Measurements from ENCODE around the gene RBL2. TPM values are rescaled to one million over a fixed set of nuclear protein-coding genes. Genes with fewer than 3 reads are reported as not detected.
"Not testable (repeated sequence)": the region's sequence is repeated elsewhere in the genome, so short reads cannot be mapped to it uniquely, and the experiment has no call there.

Gene RBL2
- polyA plus RNA-seq, 1 experiment: 37.7 TPM

GRCh38 chr16:53414381-53414780 is 19.9 kb upstream of the RBL2 start:
- Histone ChIP-seq H3K27me3 (ENCODE audit: control insufficient read depth, insufficient read depth, low read length) (no peaks in the 10 kb centered on the region), H3K36me3 (ENCODE audit: control insufficient read depth, insufficient read depth, low read length) (no peaks in the 10 kb centered on the region), H3K4me3 (ENCODE audit: low read depth, low read length) (no peak overlapping the region)
- no peak for TF ChIP-seq CTCF (IDR thresholded peaks at IDR 0.05; ENCODE audit: insufficient read depth, low read depth, low read length)
- ChIA-PET CTCF (no interaction called here), POLR2A (no interaction called here)
- no peak for DNase-seq (ENCODE audit: low read depth)

DNA sequence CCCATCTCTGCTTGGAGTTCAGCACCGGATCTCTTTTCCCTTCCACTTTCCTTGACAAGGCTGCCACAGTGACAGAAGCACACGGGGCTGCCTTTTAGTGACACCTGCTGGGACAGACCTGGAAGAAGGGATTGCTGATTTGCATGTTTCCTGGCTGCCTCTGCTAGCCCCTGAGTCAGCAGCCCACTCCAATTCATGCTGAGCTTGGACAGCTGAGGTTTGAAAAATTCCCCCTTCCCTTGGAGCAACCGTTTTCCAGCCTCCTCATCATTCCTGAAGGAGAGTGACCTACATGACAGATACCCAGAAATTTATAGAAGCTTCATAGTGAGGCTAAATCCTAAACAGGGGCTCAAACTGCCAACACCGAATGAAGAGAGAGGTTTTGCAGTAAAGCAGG is 18.8 kb upstream of the RBL2 start:
- no peak for DNase-seq (ENCODE audit: low read depth)
- H3K4me3 ChIP-seq (ENCODE audit: low read depth, low read length): no peak overlapping the region
- no peak for TF ChIP-seq CTCF (IDR thresholded peaks at IDR 0.05; ENCODE audit: insufficient read depth, low read depth, low read length)
- POLR2A ChIA-PET: no interaction called here
- no peaks in the 10 kb centered on the region for H3K27me3 ChIP-seq (ENCODE audit: control insufficient read depth, insufficient read depth, low read length)
- no peaks in the 10 kb centered on the region for H3K36me3 ChIP-seq (ENCODE audit: control insufficient read depth, insufficient read depth, low read length)
- CTCF ChIA-PET: no interaction called here

DNA sequence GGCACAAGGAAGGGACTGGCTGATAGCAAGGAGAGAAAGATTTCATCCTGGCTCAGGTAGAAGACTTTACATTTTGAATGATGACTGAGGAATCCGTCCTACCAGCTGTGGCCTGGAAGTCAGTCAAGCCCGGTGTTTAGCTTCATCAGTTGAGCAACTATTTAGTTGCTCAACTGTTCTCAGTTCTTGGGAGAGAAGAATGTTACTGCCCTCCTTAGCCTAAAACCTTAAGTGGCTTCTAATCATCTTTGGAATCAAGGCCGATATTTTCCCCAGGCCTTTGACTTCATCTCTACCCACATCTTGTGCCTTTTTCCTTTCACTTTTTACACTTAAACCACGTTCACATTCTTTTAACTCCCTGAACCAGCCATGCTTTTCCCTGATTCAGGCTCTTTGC is 17.3 kb upstream of the RBL2 start:
- CTCF ChIA-PET: no interaction called here
- no peak for DNase-seq (ENCODE audit: low read depth)
- POLR2A ChIA-PET: interaction anchor here (0.7 kb wide), 1 partner anchor 54 kb away, joined by 5 read pairs; no protein-coding TSS in a partner anchor
- H3K4me3 ChIP-seq (ENCODE audit: low read depth, low read length): no peak overlapping the region
- no peaks in the 10 kb centered on the region for H3K27me3 ChIP-seq (ENCODE audit: control insufficient read depth, insufficient read depth, low read length)
- no peaks in the 10 kb centered on the region for H3K36me3 ChIP-seq (ENCODE audit: control insufficient read depth, insufficient read depth, low read length)
- TF ChIP-seq CTCF (IDR thresholded peaks at IDR 0.05; ENCODE audit: insufficient read depth, low read depth, low read length): no peak

GRCh38 chr16:53417976-53418375 is 16.3 kb upstream of the RBL2 start:
- ChIA-PET CTCF (no interaction called here), POLR2A (interaction anchor here (0.6 kb wide), 1 partner anchor 390 kb away, joined by 3 read pairs; no protein-coding TSS in a partner anchor)
- no peaks in the 10 kb centered on the region for H3K36me3 ChIP-seq (ENCODE audit: control insufficient read depth, insufficient read depth, low read length)
- H3K4me3 ChIP-seq (ENCODE audit: low read depth, low read length): no peak overlapping the region
- TF ChIP-seq CTCF (IDR thresholded peaks at IDR 0.05; ENCODE audit: insufficient read depth, low read depth, low read length): no peak
- H3K27me3 ChIP-seq (ENCODE audit: control insufficient read depth, insufficient read depth, low read length): no peaks in the 10 kb centered on the region
- no peak for DNase-seq (ENCODE audit: low read depth)

- H3K27me3 ChIP-seq (ENCODE audit: control insufficient read depth, insufficient read depth, low read length); H3K4me3 ChIP-seq (ENCODE audit: low read depth, low read length); H3K36me3 ChIP-seq (ENCODE audit: control insufficient read depth, insufficient read depth, low read length); POLR2A ChIA-PET; CTCF ChIA-PET; DNase-seq (ENCODE audit: low read depth): not testable (repeated sequence)
These were observed 14.9 kb upstream of the RBL2 start for GRCh38 chr16:53419383-53419709.

DNA sequence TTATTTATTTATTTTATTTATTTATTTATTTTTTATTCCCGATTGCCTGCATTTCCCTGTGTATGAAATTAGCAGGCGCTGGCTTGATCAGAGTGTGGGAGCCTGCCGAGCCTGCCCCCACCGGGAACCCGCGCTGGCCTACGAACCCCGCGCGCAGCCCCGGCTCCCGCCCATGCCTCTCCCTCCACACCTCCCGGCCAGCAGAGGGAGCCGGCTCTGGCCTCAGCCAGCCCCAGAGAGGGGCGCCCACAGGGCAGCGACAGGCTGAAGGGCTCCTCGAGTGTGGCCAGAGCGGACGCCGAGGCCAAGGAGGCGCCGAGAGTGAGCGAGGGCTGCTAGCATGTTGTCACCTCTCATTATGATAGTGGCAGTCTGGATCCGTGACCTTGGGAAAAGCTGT is 13.0 kb upstream of the RBL2 start:
- ChIA-PET POLR2A (no interaction called here), CTCF (interaction anchor here (0.7 kb wide), 1 partner anchor 7 kb away, joined by 3 read pairs; no protein-coding TSS in a partner anchor)
- no peak for DNase-seq (ENCODE audit: low read depth)
- TF ChIP-seq CTCF (IDR thresholded peaks at IDR 0.05; ENCODE audit: insufficient read depth, low read depth, low read length): no peak
- no peaks in the 10 kb centered on the region for H3K36me3 ChIP-seq (ENCODE audit: control insufficient read depth, insufficient read depth, low read length)
- no peak overlapping the region for H3K4me3 ChIP-seq (ENCODE audit: low read depth, low read length)
- H3K27me3 ChIP-seq (ENCODE audit: control insufficient read depth, insufficient read depth, low read length): no peaks in the 10 kb centered on the region

DNA sequence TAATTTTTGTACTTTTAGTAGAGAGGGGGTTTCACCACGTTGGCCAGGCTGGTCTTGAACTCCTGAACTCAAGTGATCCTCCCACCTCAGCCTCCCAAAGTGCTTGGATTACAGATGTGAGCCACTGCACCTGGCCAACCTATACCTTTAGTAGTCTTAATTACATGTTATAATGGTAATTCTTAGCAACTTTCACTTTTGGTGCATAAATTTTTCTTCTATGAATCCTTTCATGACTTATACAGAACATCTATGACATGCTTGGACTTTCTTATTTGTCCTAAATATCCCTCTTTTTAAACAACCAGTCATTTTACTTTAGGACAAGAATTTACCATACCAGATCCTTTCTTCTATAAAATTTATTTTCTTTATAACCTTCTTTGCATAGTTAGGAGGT is 10.3 kb upstream of the RBL2 start:
- DNase-seq (ENCODE audit: low read depth); H3K36me3 ChIP-seq (ENCODE audit: control insufficient read depth, insufficient read depth, low read length); CTCF ChIA-PET; H3K27me3 ChIP-seq (ENCODE audit: control insufficient read depth, insufficient read depth, low read length); H3K4me3 ChIP-seq (ENCODE audit: low read depth, low read length); POLR2A ChIA-PET: not testable (repeated sequence)

Measured in BJ (cell line).